Measurements from ENCODE around the gene WDR18. TPM values are rescaled to one million over a fixed set of nuclear protein-coding genes. Genes with fewer than 3 reads are reported as not detected.
A peak's percentile ranks its signal among the peaks of the same experiment; 100 is the strongest.

WDR18 gene
- total RNA-seq, 4 donors from 2014 or later: 25.0 to 52.6 (median 42.2) TPM

- Histone ChIP-seq H3K36me3 (peaks cover 22% of the 10 kb centered on the region), H3K27ac (peak overlapping the region; percentile 1), H3K4me1 (peaks cover 67% of the 10 kb centered on the region), H3K27me3 (no peaks in the 10 kb centered on the region), H3K4me3 (peak overlapping the region; percentile 1), H3K9me3 (no peaks in the 10 kb centered on the region)
- no peak for DNase-seq (ENCODE audit: low spot score in 2 of 2)
- TF ChIP-seq CTCF (IDR thresholded peaks at IDR 0.05): no peak
- no peak for TF ChIP-seq POLR2A (IDR thresholded peaks at IDR 0.05)
- no peak for TF ChIP-seq POLR2AphosphoS5 (IDR thresholded peaks at IDR 0.05)
- TF ChIP-seq EP300 (IDR thresholded peaks at IDR 0.05): no peak
- 39% methylated on average over 20 of the region's 24 CpGs for WGBS
Measured at GRCh38 chr19:1017115-1017905, 33.2 kb downstream of the WDR18 start.

GRCh38 chr19:1017906-1018305, 33.8 kb downstream of the WDR18 start:
- no peaks in the 10 kb centered on the region for H3K9me3 ChIP-seq
- peak overlapping the region; percentile 1 for H3K4me3 ChIP-seq
- H3K27me3 ChIP-seq: no peaks in the 10 kb centered on the region
- DNase-seq (ENCODE audit: low spot score in 2 of 2): no peak
- peaks cover 69% of the 10 kb centered on the region for H3K4me1 ChIP-seq
- no peak overlapping the region for H3K27ac ChIP-seq
- no peak for TF ChIP-seq CTCF (IDR thresholded peaks at IDR 0.05)
- no peak for TF ChIP-seq POLR2A (IDR thresholded peaks at IDR 0.05)
- TF ChIP-seq EP300 (IDR thresholded peaks at IDR 0.05): no peak
- no peak for TF ChIP-seq POLR2AphosphoS5 (IDR thresholded peaks at IDR 0.05)
- 78% methylated on average over 7 of the region's 9 CpGs for WGBS
- peaks cover 16% of the 10 kb centered on the region for H3K36me3 ChIP-seq

- peak overlapping the region; percentile 1 for H3K4me3 ChIP-seq
Measured at GRCh38 chr19:1018393-1018792, 34.2 kb downstream of the WDR18 start.

GRCh38 chr19:1018932-1019615, 34.9 kb downstream of the WDR18 start:
- peak overlapping the region; percentile 81 for H3K4me3 ChIP-seq
- peaks cover 69% of the 10 kb centered on the region for H3K4me1 ChIP-seq
- 19% methylated on average over 1 of the region's 17 CpGs for WGBS
- TF ChIP-seq POLR2A (IDR thresholded peaks at IDR 0.05): no peak
- no peak for TF ChIP-seq POLR2AphosphoS5 (IDR thresholded peaks at IDR 0.05)
- TF ChIP-seq EP300 (IDR thresholded peaks at IDR 0.05): no peak
- no peaks in the 10 kb centered on the region for H3K27me3 ChIP-seq
- no peaks in the 10 kb centered on the region for H3K9me3 ChIP-seq
- no peak for DNase-seq (ENCODE audit: low spot score in 2 of 2)
- peaks cover 5% of the 10 kb centered on the region for H3K36me3 ChIP-seq
- no peak overlapping the region for H3K27ac ChIP-seq

More at GRCh38 chr19:1018393-1018792, 34.2 kb downstream of the WDR18 start:
- WGBS: 75% methylated on average over 5 of the region's 5 CpGs
- peaks cover 69% of the 10 kb centered on the region for H3K4me1 ChIP-seq
- no peaks in the 10 kb centered on the region for H3K9me3 ChIP-seq
- H3K27ac ChIP-seq: no peak overlapping the region
- peaks cover 12% of the 10 kb centered on the region for H3K36me3 ChIP-seq
- H3K27me3 ChIP-seq: no peaks in the 10 kb centered on the region
- no peak for TF ChIP-seq EP300 (IDR thresholded peaks at IDR 0.05)
- DNase-seq (ENCODE audit: low spot score in 2 of 2): no peak

GRCh38 chr19:1019616-1019961, 35.4 kb downstream of the WDR18 start:
- H3K36me3 ChIP-seq: no peaks in the 10 kb centered on the region
- no CpG with 5 or more reads among the region's 18 CpGs for WGBS
- no peaks in the 10 kb centered on the region for H3K9me3 ChIP-seq
- H3K27me3 ChIP-seq: no peaks in the 10 kb centered on the region
- no peak for TF ChIP-seq EP300 (IDR thresholded peaks at IDR 0.05)
- no peak for TF ChIP-seq POLR2AphosphoS5 (IDR thresholded peaks at IDR 0.05)
- no peak for TF ChIP-seq POLR2A (IDR thresholded peaks at IDR 0.05)
- TF ChIP-seq CTCF (IDR thresholded peaks at IDR 0.05): no peak
- peak overlapping the region; percentile 81 for H3K4me3 ChIP-seq
- H3K4me1 ChIP-seq: peaks cover 68% of the 10 kb centered on the region
- no peak for DNase-seq (ENCODE audit: low spot score in 2 of 2)
- no peak overlapping the region for H3K27ac ChIP-seq
